T-helper 2 cell treated with Interferon-gamma antibody and Interleukin-4, amounts not matched to agents 100 ng/mL and 5 ng/mL, for 36 hours (primary cell): ENCODE results near the gene GPR18. TPM values are rescaled to one million over a fixed set of nuclear protein-coding genes. Genes with fewer than 3 reads are reported as not detected.
"Not testable (repeated sequence)": the region's sequence is repeated elsewhere in the genome, so short reads cannot be mapped to it uniquely, and the experiment has no call there.

ENCODE experiments used
- intact Hi-C: fragments of 100-400 bp; cut with micrococcal nuclease; formaldehyde crosslinking; loops from one replicate; pipeline ENCODE4 v1.15.1; 2023
- total RNA-seq: library from RNA; stranded (reverse); gene quantifications from 2 replicates; pipeline ENCODE4 v1.2.3, GENCODE V29; 2022

Gene GPR18
- total RNA-seq, 1 donor from 2014 or later: 11.7 TPM

DNA sequence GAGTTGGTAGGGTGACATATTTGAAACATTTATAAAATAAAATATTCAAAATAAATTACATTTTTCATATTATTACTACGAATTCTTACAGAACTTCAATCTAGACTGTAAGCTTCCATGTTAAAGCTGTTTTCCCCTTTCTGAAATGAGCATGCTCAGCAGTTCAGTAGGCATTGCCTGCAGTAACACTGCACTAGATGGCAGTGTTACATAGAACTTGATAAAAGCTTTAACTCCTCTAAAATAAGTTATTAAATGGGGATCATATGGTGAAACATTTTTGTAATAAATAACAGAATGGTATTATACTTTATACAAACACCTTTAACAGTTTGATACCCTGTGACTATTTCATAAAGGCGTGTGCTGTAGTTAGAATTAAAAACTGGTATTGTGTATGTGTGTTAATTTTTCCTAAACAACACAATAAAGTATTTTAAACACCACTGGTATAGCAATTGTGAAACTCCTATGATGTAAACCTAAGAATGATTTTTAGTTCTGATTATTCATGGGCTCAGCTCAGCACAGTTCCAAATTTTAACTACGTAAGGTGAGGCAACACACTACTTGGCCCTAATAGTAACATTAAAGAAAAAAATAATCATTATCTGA lies 11.6 kb upstream of the GPR18 start:
- intact Hi-C loops: loop anchor here (1.0 to 5.0 kb wide), 5 partner anchors 38 to 402 kb away; partner anchors contain the start of genes GPR183 and TM9SF2

DNA sequence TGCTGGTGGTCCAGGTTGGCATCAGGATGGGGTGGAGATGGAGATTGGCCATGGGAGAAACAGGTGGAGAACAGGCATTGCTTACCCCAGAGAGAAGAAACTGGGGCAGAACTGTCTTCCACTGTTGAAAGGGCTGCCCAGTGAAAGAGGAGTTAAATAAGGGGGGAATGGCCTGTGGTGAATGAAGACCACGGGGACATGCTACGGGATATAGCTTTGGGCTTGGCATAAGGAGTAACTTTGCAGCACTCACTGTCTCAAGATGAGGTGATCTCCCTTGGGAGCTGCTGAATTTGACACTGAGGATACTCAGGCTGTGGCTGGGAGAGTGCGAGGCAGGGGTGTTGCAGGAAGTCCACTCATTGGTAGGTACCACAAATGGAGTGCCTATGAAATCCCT lies 10.6 kb upstream of the GPR18 start:
- intact Hi-C loops: loop anchor here (1.0 to 5.0 kb wide), 3 partner anchors 118 to 402 kb away; no protein-coding TSS in a partner anchor

DNA sequence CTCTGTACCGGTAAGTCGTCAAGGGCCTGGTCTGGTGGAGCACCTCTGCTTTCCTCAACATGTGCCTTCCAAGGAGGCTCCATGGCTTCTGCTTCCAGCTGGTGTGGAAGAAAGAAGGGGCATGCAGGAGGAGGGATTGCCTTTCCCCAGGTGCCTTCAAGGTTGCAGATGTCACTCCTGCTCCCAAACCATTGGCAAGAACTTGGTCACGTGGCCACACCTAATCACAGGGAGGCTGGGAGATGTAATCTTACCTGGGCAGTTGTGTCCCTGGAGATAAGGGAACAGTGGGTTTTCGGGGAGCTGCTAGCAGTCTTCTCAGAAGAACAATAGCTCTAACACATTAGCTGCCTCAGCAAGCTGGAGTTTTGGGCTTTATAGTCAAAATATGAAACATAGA lies 9.7 kb upstream of the GPR18 start:
- intact Hi-C loops: loop anchor here (5.0 kb wide), 1 partner anchor 401 kb away; no protein-coding TSS in a partner anchor

DNA sequence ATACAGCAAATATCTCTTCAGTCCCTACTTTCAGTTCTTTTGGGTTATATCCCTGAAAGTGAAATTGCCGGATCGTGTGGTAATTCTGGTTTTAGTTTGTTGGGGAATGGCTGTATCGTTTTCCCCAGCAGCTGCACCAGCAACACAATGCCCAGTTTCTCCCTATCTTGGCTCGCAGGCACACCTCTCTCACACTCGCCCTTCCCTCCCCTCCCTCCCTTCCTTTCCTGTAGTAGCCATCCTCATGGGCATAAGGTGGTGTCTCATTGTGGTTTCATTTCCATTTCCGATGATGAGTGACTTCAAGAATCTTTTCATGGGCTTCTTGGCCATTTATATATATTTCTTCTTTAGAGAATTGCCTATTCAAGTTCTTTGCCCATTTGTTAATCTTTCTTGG lies 8.6 kb upstream of the GPR18 start:
- intact Hi-C loops: loop anchor here (1.0 to 5.0 kb wide), 2 partner anchors 91 to 400 kb away; no protein-coding TSS in a partner anchor

DNA sequence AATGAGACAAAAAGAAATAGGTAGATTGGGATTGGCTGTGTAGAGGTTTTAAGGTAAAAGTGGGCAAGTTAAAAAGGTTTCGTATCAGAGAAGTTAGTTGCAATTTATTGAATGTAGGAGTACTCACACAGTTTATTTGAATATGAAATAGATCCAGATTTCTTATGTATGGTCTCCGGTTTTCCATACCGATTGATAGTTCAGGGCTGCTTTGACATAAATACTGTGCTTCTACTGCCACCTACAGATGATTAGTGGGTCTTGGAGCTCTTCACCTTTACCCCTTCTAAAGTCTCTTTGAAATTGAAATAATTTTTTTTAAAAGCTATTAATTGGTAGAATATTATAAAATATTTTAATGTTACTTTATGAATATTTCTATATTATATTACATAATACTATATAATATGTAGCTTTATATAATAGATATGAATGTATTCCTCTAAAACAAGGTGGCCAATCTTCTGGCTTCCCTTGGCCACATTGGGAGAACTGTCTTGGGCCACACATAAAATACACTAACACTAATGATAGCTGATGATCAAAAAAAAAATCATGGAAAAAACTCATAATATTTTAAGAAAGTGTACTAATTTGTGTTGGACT lies 7.7 kb upstream of the GPR18 start:
- intact Hi-C loops: loop anchor here (1.0 to 5.0 kb wide), 2 partner anchors 90 to 399 kb away; no protein-coding TSS in a partner anchor

DNA sequence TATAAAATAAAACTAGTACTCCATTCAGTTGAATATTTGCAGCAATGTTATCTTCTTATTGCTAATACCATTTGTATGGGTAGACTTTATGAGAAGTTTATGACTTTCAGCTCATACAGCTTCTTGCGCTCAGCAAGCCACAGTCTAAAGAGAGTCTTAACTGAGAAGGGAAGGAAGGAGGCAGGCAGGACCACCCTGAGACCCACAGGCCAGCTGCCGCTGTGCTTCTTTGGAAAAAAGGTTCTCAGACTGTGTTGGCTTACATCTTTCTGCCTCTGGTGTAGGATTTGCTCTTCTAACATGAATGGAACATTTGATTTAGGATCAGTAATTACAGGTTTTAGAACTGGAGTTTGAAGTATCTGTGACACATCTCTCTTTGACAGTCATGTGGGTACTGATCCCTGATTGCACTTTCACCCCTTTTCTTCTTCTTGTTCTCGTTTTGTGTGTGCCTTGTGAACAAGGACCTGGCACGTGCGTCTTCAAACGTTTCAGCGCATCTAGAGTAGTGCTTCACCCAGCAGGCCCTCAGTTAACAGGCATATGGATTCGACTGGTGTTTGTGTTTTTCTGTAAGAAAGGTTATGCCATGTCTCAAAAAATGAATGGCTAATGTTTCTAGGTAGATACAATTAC lies 7.1 kb upstream of the GPR18 start:
- intact Hi-C loops: loop anchor here (5.0 kb wide), 1 partner anchor 398 kb away; no protein-coding TSS in a partner anchor

DNA sequence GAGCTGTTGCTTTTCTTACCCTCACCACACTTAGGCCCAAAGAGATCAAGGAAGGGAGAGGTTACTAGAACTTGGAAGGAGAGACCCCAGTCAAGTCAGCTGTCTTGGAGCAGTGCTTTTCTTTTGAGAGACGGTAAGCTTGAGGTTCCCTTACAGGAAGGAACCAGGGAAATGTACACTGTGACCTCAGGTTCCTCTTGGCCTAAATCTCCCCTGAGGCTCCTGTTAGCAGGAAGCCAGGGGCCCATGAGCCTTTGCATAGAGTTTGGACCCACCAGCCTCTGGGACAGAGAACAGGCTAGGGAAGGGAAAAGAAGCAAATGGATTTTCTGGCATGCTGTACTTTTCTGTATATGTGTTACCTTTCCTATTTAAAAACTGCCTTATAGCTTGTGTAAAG lies 5.9 kb upstream of the GPR18 start:
- intact Hi-C loops: no loop called here

DNA sequence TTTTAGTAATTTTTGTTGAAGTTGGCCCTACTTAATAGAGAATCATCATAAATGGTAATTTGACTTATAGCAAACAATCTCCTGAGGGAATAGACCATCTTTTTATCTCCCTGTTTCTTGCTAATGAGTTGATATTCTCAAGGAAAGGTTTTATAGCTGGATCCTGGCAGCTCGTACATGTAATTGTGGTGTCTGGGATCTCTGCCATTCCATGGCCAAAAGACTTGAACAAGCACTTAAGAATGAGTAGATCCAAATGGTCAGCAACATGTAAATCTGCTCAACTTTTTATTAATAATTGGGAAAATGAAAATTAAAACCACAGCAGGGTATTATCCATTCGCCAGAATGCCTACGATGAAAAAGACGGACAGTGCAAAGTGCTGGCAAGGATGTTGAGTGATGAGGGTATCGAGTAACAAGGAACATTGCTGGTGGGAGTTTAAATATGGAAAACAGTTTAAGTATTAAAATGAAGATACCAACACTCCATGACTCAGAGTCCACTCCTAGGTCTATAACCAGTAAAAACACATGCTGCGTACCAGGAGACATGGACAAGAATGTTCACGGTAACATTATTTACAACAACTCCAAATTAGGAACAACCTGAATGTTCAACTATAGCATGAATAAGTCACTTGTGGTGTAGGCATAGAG lies 5.1 kb upstream of the GPR18 start:
- intact Hi-C loops: no loop called here

DNA sequence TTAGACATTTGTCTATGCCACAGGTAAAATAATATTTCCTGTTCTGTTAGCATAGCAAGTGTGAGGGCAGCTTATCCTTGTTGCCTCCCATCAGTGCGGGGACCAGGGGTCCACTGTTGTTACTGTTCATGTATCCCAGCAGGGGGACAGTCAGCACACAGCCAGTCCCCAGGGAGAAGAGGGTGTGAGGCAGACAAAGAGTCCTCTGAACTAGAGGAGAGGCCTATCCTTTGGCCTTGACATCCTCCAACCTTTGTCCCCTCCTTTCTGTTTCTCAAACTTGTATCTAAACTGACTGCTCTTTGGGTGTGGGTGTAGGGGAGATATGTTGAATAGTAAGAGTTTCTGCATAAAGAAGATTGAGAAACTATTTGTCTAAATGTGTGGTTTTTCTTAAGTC lies 2.9 kb upstream of the GPR18 start:
- intact Hi-C loops: no loop called here

DNA sequence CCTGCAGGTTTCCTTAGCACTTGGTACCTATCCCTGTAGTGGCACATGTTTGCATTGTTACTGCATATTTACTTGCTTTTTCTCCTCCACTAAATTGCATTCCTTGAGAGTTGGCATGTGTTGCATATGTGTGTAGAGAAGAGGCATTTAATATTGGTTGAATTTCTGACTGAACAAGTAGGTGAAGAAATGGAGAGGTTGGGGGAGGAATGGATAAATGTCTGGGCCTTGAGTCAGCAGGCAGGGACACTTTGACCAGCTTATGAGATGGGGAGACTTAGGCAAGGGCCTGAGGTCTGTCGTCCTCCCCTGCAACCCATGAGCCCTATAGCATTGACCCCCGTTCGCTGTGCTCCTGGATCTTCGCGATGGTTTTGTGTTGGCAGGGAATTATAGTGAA lies 2.0 kb upstream of the GPR18 start:
- intact Hi-C loops: no loop called here

DNA sequence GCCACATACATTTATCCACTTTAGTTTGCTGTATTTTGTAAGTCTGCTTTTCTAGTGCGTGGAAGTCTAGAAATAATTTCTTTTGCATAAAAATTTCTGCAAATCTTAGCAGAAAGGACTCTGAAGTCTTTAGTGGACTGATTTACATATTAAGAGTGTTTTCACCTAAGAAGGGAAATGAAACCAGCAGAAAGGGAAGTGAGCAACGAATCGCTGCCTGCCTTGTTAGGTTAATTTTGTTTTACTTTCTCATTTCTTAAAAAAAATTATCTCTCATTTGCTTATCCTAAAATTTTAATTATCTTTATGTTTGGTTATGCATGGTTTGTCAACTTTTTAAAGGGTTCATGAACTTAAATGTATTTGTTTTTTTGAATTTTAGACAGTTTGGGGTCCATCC lies 767 bp upstream of the GPR18 start:
- intact Hi-C loops: loop anchor here (1.0 to 2.0 kb wide), 6 partner anchors 20 to 208 kb away; partner anchors contain the start of gene UBAC2

DNA sequence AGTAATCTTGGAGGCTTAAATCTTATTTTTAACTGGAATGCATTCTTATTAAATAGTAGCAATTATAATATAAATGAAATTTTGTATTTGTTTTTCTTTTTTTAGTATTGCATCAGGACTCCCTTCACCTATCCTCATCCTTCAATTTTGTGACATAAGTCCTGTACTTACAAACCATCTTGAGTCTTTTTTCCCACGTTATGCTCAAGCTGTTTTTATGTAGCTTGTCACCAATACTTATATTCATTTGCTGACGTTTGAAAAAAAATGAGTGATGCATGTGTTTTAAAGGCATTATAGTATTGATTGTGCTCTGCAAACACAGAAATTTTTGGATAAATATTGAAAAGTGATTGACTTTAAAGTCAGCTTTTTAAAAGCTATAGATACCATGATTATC lies 888 bp downstream of the GPR18 start:
- intact Hi-C loops: no loop called here

DNA sequence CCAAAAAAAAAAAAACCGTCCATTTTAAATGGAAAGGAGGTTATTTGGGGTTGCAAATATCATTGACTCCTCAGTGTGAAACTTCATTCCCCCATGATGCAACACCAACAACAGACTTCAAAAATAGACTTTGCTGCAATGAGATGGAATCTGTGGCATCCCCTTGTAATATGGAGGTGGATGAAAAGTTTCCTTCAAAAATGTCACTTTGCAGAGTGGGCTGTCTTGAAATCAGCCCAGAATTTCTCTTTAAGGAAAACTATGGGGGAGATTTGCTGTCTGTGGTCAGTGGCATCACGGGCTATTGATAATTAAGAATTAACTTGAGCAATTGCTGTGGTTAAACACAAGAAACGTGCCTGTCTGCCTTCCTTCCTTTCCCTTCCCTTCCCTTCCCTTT lies 1.5 kb downstream of the GPR18 start:
- intact Hi-C loops: no loop called here

DNA sequence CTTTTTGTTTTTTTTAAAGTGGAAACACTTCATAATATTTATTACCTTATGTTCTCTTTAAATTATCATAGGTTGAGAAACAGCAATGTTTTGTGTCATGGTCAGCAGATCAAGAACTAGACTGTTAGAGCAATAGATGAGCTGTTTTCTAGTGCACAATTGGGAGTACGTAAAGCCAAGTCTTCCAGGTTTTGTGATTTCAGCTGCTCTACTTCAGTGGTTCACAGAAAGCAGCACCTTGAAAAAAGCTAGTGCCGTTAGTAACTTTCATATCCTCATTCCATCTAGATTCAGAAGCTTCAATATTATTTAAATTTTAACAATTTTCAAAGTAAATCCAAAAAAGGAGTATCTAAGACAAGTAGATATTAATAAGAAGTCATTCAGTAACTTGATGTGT lies 1.9 kb downstream of the GPR18 start:
- intact Hi-C loops: no loop called here

DNA sequence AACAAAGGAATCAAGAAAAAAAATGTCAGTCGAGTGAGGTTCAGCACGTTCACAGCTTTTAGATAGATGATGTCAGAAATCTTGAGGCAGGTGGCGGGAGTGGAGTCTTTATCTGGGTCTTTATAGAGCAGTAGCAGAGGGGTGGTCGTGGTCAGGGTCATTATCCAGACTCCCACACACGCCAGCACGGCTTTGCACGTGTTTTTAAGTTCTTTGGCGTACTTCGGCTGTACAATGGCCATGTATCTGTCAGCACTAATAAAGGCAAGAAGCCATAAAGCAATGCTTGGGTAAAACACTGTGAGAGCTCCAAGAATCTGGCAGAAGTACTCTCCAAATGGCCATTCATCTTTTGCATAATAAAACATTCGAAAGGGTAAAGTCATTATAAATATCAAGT lies 2.9 kb downstream of the GPR18 start:
- intact Hi-C loops: no loop called here

DNA sequence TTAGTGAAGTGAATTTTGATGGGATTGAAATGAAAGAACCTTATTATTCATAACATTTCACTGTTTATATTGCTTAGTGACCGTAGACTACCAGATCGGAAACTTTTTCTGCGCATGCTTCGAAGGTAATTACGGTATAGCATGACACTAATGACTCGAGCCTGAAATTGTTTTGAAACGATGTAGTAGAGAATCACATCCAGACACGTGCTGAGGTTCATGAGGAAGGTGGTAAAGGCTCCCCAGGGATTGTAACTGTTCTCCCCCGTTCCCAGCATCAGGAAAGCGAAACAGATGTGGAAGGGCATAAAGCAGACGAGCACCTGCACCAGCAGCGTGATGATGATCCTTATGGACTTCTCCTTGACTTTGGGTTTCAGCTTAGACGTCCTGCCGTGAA lies 3.3 kb downstream of the GPR18 start:
- intact Hi-C loops: no loop called here

DNA sequence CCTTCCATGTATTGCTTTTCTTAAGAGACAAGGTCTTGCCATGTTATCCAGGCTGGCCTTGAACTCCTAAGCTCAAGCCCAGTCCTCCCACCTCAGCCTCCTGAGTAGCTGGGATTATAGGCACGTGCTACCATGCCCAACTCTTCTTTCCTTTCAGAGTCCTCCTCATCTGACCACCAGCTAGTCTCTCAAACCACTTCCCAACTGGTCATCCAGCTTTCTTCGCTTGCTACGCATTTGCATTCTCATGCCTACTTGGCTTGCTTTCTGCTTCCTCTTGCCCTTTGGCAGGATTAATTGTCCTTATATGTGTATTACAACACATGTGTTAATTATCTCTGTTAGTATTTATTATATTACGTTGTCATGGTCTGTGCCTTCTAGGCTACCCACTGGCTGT lies 6.3 kb downstream of the GPR18 start:
- intact Hi-C loops: no loop called here

DNA sequence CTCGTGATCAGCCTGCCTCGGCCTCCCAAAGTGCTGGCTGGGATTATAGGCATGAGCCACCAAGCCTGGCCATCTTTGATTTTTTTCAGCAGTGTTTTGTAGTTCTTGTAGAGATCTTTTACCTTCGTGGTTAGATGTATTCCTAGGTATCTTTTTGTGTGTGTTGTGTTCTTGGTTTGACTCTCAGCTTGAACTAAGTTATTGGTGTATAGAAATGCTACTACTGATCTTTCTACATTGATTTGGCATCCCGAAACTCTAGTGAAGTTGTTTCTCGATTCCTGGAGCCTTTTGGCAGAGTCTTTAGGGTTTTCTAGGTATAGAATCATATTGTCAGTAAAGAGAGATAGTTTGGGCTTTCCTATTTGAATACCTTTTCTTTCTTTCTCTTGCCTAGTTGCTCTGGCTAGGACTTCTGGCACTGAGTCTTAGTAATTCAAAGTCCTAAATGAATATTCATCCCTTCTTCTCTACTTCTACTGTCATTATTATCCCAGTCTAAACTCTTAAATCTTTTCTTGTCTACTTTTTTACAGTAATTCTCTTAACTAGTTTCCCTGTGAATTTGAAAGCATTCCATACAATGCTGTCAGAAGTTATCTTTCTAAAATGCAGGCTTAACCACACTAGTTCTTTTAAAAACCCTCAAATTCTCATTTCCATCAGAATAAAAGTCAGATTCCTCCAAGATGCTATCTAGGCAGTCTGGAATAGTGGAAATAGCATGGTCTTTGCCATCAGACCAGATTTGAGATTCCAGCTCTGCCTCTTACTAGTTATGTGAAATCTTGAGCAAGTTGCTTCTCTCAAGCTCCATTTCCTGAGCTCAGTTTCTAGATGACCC lies 7.0 kb downstream of the GPR18 start:
- intact Hi-C loops: no loop called here

DNA sequence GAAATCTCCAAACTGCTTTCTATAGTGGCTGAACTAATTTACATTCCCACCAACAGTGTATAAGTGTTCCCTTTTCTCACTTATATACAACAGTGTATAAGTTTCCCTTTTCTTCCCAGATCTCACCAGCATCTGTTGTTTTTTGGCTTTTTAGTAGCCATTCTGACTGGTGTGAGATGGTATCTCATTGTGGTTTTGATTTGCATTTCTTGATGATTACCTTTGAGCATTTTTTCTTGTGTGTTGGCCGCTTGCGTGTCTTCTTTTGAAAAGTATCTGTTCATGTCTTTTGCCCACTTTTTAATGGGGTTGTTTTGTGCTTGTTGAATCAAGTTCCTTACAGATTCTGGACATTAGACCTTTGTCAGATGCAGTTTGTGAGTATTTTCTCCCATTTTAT lies 8.6 kb downstream of the GPR18 start:
- intact Hi-C loops: not testable (repeated sequence)

DNA sequence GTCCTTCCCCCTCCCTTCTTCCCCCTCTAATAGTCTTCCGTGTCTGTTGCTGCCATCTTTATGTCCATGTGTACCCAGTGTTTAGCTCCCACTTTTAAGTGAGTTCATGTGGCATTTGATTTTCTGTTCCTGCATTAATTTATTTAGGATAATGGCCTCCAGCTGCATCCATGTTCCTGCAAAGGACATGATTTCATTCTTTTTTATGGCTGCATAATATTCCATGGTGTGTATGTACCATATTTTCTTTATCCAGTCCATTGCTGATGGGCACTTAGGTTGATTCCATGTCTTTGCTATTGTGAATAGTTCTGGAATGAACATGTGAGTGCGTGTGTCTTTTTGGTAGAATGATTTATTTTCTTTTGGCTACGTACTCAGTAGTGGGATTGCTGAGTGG lies 9.0 kb downstream of the GPR18 start:
- intact Hi-C loops: not testable (repeated sequence)

DNA sequence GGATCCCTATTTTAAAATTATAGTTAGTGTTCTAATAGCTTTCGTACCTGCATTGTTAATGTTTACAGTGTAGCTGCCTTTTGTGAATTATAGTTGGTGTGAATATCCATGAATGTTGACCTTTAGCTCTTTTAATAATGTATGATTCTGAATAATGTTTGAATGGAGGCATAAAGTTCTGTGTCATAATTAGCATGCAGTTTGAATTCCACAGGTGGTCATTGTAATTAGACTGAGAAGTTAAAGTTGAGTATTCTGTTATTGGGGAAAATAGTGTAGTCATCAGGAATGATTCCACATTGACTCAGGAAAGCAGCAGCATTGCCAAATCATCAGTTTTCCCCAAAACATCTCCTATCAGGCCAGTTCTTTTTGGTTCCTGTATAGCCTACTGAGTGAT lies 12.1 kb downstream of the GPR18 start:
- intact Hi-C loops: no loop called here
